Psoas muscle (tissue), 8 donors: ENCODE measurements around the gene LACTB. TPM values are rescaled to one million over a fixed set of nuclear protein-coding genes. Genes with fewer than 3 reads are reported as not detected.

Source experiments
- ATAC-seq, 4 donors: fragments of 200-7000 bp; cut with Tn5 transposase; one replicate each; pipeline ENCODE4 v1.9.1; 2020; ENCODE audit warnings: moderate library complexity in 3 of 4, mild to moderate bottlenecking in 2 of 4
- DNase-seq, 2 donors: peaks; one replicate each; pipeline ENCODE4 v3.0.0-alpha.2; 2020
- H3K27ac ChIP-seq: fragments of 200-600 bp; one replicate; pipeline ENCODE4 v1.8.0; 2022
- H3K27me3 ChIP-seq, 3 donors: fragments of 200-600 bp in 1 of 3; one replicate each; pipeline versions ENCODE4 v1.6.1 to v1.8.0; 2013 to 2022; ENCODE audit warnings: low read length in 2 of 3, mild to moderate bottlenecking in 2 of 3, moderate library complexity in 1 of 3; ENCODE audit not compliant: insufficient read depth in 3 of 3
- H3K36me3 ChIP-seq, 2 donors: fragments of 200-600 bp in 1 of 2; one replicate each; pipeline versions ENCODE4 v1.6.1 to v1.8.0; 2013 to 2022; ENCODE audit warnings: low read depth in 1 of 2, mild to moderate bottlenecking in 1 of 2, moderate library complexity in 1 of 2; ENCODE audit not compliant: insufficient read depth in 1 of 2
- H3K4me1 ChIP-seq: fragments of 200-600 bp; one replicate; pipeline ENCODE4 v1.8.0; 2022
- H3K4me3 ChIP-seq: fragments of 200-600 bp; one replicate; pipeline ENCODE4 v1.8.0; 2022; ENCODE audit warnings: mild to moderate bottlenecking
- H3K9me3 ChIP-seq: fragments of 200-600 bp; one replicate; pipeline ENCODE4 v1.8.0; 2022
- WGBS, 3 donors: extraction: QIAGEN DNeasy Blood & Tissue Kit; methylation state at CpG; one replicate each; pipeline versions ENCODE4 v1.1.6 to v1.1.7; 2013; 5-methylcytosine and 5-hydroxymethylcytosine counted together
- intact Hi-C, 2 donors: fragments of 100-400 bp; cut with DNase I; formaldehyde crosslinking; loops; one replicate each; pipeline versions ENCODE4 v1.11.0 to v1.14.2; 2022
- polyA plus RNA-seq, 3 donors: library from polyadenylated mRNA; stranded (reverse); fragments of 200-250 nt; gene quantifications; one replicate each; pipeline ENCODE4 v1.2.3, GENCODE V29; 2013
- total RNA-seq, 4 donors: library from RNA; stranded (reverse); fragmentation: NEBNext Ultra II Directional in 2 of 4; extraction: Animal tissue kit (Norgen Biotek cat#: 25700) in 2 of 4; gene quantifications; one replicate each; pipeline versions ENCODE4 v1.2.1 to v1.2.4, GENCODE V29; 2021 to 2023
- TF ChIP-seq, protein P1 (sequence below): fragments of 200-600 bp; IDR thresholded peaks from one replicate; pipeline ENCODE4 v1.8.0; 2022; ENCODE audit warnings: antibody characterized with exemption
- donor health status: healthy with polysubstance abuse.
- donor health status: DM: no; HTN: no; CAD: no; lungs with moderate emphysema.
- donor health status: Bipolar disorder and iron deficiency.
- donor health status: healthy.
- donor health status: DM: yes; HTN: yes; CAD: no.
- donor health status: DM: no; HTN: no; CAD: no.
- donor health status: DM: no; HTN: no; CAD: no.
- donor health status: DM: yes; HTN: yes; CAD: no.

The LACTB gene
- total and polyA plus RNA-seq, 7 donors, result 23.0 to 44.6 (median 29.7) TPM

DNA sequence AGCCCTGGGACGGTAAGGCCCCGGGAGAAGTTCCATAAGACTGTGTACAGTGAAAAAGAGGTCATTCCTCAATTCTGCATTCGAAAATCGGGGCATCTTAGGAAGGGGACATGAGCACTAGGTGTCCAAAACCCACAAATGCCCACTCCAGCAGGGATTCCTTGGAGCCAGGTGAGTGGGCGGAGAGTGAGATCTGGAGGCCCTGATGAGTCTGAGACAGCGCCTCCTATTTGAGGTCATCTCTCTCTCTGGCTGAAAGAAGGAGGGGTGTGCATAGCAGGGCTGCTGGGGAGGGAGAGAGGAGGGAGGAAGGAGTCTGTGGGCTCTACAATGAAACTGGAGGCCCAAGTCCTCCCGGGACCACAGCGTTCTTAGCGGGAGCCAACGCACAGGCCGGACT is 38.1 kb upstream of the LACTB start:
- intact Hi-C loops, result no loop called here
- Histone ChIP-seq H3K4me1 (peaks cover 11% of the 10 kb centered on the region), H3K27ac (no peak overlapping the region), H3K9me3 (no peaks in the 10 kb centered on the region), H3K27me3 (no peaks in the 10 kb centered on the region), H3K4me3 (no peak overlapping the region), H3K36me3 (no peaks in the 10 kb centered on the region)
- 86 to 89% (median 86%) methylated on average over 11 of the region's 11 CpGs for WGBS, 3 donors
- ATAC-seq, result no peak
- TF ChIP-seq, protein P1, sequence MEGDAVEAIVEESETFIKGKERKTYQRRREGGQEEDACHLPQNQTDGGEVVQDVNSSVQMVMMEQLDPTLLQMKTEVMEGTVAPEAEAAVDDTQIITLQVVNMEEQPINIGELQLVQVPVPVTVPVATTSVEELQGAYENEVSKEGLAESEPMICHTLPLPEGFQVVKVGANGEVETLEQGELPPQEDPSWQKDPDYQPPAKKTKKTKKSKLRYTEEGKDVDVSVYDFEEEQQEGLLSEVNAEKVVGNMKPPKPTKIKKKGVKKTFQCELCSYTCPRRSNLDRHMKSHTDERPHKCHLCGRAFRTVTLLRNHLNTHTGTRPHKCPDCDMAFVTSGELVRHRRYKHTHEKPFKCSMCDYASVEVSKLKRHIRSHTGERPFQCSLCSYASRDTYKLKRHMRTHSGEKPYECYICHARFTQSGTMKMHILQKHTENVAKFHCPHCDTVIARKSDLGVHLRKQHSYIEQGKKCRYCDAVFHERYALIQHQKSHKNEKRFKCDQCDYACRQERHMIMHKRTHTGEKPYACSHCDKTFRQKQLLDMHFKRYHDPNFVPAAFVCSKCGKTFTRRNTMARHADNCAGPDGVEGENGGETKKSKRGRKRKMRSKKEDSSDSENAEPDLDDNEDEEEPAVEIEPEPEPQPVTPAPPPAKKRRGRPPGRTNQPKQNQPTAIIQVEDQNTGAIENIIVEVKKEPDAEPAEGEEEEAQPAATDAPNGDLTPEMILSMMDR, result no peak
- no peak for DNase-seq

DNA sequence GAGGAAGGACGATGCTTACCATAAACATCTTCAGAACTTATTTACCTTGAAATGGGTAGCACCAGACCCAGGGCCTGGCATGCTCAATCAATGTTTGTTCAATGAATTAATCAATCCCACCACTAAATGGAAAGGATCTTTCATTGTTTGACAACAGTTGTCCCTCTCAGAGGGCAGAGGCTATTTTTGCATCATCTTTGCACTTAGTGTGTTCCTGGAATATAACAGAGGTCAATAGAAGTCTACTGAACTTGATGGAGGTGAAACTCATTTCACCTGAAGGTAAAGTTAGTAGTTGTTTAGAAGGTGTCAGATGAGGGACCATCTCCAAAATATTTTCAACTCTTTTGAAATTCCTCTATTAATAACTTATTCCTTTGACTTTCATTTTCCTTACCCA is 36.9 kb upstream of the LACTB start:
- ATAC-seq (no peak), DNase-seq (no peak)
- H3K4me3 ChIP-seq, result no peak overlapping the region
- intact Hi-C loops, result no loop called here
- H3K27me3 ChIP-seq, result no peaks in the 10 kb centered on the region
- no peak overlapping the region for H3K27ac ChIP-seq
- 95 to 100% (median 98%) methylated on average over 1 of the region's 1 CpG for WGBS, 3 donors
- no peaks in the 10 kb centered on the region for H3K36me3 ChIP-seq
- no peaks in the 10 kb centered on the region for H3K9me3 ChIP-seq
- TF ChIP-seq, protein P1, result no peak
- peaks cover 6% of the 10 kb centered on the region for H3K4me1 ChIP-seq

DNA sequence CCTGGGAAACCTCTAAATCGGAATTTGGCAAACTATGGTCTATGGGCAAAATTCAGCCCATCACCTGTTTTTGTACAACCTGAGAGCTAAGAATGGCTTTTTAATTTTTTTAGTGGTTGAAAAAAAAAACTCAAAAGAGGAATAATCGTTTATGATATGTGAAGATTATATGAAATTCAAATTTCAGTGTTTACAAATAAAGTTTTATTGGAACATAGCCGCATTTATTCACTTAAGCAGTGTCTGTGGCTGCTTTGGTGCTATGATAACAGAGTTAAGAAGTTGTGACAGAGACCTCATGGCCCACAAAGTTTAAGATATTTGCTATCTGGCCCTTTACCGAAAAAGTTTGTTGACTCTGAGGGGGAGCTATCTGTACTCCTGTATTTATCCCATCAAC is 36.4 kb upstream of the LACTB start:
- no peaks in the 10 kb centered on the region for H3K36me3 ChIP-seq
- ATAC-seq (no peak), DNase-seq (no peak)
- intact Hi-C loops, result no loop called here
- H3K4me3 ChIP-seq, result no peak overlapping the region
- H3K27me3 ChIP-seq, result no peaks in the 10 kb centered on the region
- no peak overlapping the region for H3K27ac ChIP-seq
- WGBS, 3 donors, result 93 to 96% (median 96%) methylated on average over 4 of the region's 4 CpGs
- TF ChIP-seq, protein P1, result no peak
- H3K9me3 ChIP-seq, result no peaks in the 10 kb centered on the region
- peaks cover 4% of the 10 kb centered on the region for H3K4me1 ChIP-seq

DNA sequence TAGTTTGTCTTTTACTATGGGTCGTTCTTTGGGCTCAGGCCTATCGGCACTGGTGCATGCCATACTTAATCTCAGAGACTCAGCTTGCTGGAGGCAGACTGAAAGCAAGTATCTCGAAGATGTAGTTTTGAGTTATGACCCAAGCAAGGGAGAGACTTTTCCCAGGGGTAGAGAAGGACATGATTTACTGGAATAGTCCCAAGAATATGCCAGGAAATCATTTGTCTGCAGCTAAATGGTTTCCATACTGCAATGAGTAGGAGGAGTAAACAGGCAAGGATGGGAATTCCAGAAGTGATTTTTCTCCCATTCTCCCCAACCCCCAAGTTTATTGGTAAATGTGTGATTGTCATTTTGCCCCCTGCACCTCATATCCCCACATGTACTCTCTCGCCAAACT is 35.4 kb upstream of the LACTB start:
- no peaks in the 10 kb centered on the region for H3K9me3 ChIP-seq
- WGBS, 3 donors, result 67 to 83% (median 80%) methylated on average over 4 of the region's 4 CpGs
- no peak for DNase-seq
- ATAC-seq, result no peak
- H3K4me1 ChIP-seq, result no peaks in the 10 kb centered on the region
- no peak overlapping the region for H3K27ac ChIP-seq
- intact Hi-C loops, result no loop called here
- TF ChIP-seq, protein P1, result no peak
- H3K27me3 ChIP-seq, result no peaks in the 10 kb centered on the region
- H3K4me3 ChIP-seq, result no peak overlapping the region
- H3K36me3 ChIP-seq, result no peaks in the 10 kb centered on the region

DNA sequence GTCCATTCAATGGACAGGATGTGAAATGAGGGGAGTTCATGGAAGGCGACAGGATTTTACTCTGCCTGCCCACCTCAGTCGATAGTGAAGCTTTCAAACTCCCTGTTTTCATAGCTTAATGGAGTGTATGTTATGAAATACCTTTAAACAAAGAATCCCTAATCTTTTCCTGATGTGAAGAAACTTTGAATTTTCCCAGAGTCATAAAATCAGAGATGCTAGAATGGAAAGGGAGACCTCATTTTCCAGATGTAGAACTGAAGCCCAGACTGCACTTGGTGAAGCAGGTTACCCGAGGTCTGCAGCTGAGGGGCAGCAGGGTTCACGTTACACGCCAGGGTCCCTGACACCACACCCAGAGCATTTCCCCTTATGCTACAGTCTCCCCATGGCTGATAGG is 34.7 kb upstream of the LACTB start:
- no peak for ATAC-seq
- Histone ChIP-seq H3K4me1 (no peaks in the 10 kb centered on the region), H3K4me3 (no peak overlapping the region), H3K36me3 (no peaks in the 10 kb centered on the region), H3K9me3 (no peaks in the 10 kb centered on the region), H3K27me3 (no peaks in the 10 kb centered on the region), H3K27ac (no peak overlapping the region)
- TF ChIP-seq, protein P1, result no peak
- intact Hi-C loops, result no loop called here
- DNase-seq, result no peak
- WGBS, 3 donors, result 55 to 70% (median 69%) methylated on average over 5 of the region's 5 CpGs
